Panc1 (cell line): Measurements from ENCODE around the gene CES2.

Experiments used
- CTCF ChIP-seq: fragments of 450-650 bp; IDR thresholded peaks from 2 replicates; pipeline ENCODE4 v1.5.1; 2017; ENCODE audit warnings: mild to moderate bottlenecking
- POLR2AphosphoS5 ChIP-seq: IDR thresholded peaks from 2 replicates; pipeline ENCODE4 v1.6.1; 2012; ENCODE audit warnings: mild to moderate bottlenecking, low read depth, low read length, moderate library complexity
- REST ChIP-seq, 2 experiments: IDR thresholded peaks; 2 replicates each; pipeline ENCODE4 v1.6.1; 2011 to 2012; ENCODE audit warnings: low read depth in 2 of 2, control low read depth in 1 of 2, low read length in 1 of 2, mild to moderate bottlenecking in 1 of 2, moderate library complexity in 1 of 2; ENCODE audit not compliant: insufficient read depth in 1 of 2
- TCF7L2 ChIP-seq: IDR thresholded peaks from 2 replicates; pipeline ENCODE4 v1.6.1; 2011; ENCODE audit warnings: mild to moderate bottlenecking, low read depth, low read length, inconsistent platforms

GRCh38 chr16:66943426-66944053 lies 8.2 kb downstream of the CES2 start:
- TF ChIP-seq CTCF = no peak
- no peak for TF ChIP-seq REST (IDR thresholded peaks at IDR 0.05; ENCODE audit: insufficient read depth in 1 of 2, low read depth in 2 of 2, low read length in 1 of 2)
- TF ChIP-seq TCF7L2 = no peak
- no peak for TF ChIP-seq POLR2AphosphoS5
